Measurements from ENCODE around the gene PMEPA1. TPM values are rescaled to one million over a fixed set of nuclear protein-coding genes. Genes with fewer than 3 reads are reported as not detected.

PMEPA1 gene
- polyA plus RNA-seq, 2 of the 4 experiments (the other 2 are of a cell fraction) = 131 to 147 TPM

DNA sequence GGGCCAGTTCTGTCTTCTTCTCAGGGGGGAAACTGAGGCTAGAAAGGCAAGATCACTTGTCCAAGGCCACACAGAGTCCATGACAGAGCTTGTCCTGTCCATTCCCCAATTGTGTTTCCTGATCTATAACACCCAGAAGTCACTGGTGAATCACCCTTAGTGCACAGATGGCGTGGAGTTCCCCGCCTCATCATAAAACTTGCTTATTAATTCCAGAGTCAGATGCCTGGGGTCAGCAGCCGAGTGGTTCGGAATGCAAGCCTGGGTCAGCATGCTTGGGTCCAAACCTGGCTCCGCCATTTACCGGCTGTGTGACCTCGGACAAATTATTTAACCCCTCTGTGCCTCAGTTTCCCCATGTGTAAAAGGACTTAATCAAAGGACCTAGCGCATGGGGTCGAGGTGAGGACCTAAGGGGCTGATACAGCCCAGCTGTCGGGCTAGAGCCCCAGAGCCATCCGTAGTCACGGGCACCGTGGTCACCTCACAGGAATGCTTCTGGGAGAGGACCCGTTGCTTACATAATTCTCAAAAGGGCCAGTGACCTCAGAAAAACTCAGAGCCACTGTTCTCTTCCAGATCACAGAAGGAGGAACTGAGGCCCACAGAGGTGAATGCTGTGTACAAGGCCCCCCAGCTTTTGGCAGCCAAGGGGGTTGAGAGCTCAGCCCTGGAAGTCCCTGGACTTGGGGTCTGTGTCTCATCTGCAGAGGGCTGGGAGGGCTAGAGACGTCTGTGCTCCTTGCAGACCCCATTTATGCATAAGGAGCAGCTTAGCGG, 88.2 kb downstream of the PMEPA1 start:
- H3K27ac ChIP-seq = peak overlapping the region in 1 of 2 experiments; percentile 82; a peak in 2 of 6 replicates
- ATAC-seq = no peak
- H3K4me2 ChIP-seq = peak overlapping the region; percentile 64; the same call in 1 of the 3 replicates
- 73% methylated on average over 16 of the region's 16 CpGs for WGBS (ENCODE audit: missing lambda C conversion rate)
- no peak for DNase-seq (ENCODE audit: low read depth in 1 of 2, low spot score in 1 of 2)
- H3K9me3 ChIP-seq = peaks cover 5% of the 10 kb centered on the region; the same call in 2 of the 3 replicates
- H3K4me1 ChIP-seq = peaks cover 28% of the 10 kb centered on the region
- ChIA-PET CTCF (interaction anchor here (0.7 to 8.7 kb wide), 29 partner anchors 10 to 598 kb away, joined by 3 to 109 read pairs (median 6); no protein-coding TSS in a partner anchor), POLR2A (interaction anchor here (1.0 to 1.1 kb wide), 2 partner anchors 17 to 558 kb away, joined by 3 to 4 read pairs; no protein-coding TSS in a partner anchor)
- TF ChIP-seq, protein P1, sequence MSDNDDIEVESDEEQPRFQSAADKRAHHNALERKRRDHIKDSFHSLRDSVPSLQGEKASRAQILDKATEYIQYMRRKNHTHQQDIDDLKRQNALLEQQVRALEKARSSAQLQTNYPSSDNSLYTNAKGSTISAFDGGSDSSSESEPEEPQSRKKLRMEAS (IDR thresholded peaks at IDR 0.05) = no peak
- TF ChIP-seq POLR2A (IDR thresholded peaks at IDR 0.05; ENCODE audit: low read length) = no peak
- TF ChIP-seq CBX8 (IDR thresholded peaks at IDR 0.05) = no peak
- no peak for TF ChIP-seq TFCP2L1 (CRISPR knock-in tag; IDR thresholded peaks at IDR 0.05)
- TF ChIP-seq MYC (IDR thresholded peaks at IDR 0.05; ENCODE audit: borderline replicate concordance, low read length) = no peak
- no peak for TF ChIP-seq JUN (IDR thresholded peaks at IDR 0.05)
- TF ChIP-seq FOSL2 (IDR thresholded peaks at IDR 0.05) = no peak
- no peak for TF ChIP-seq FOSL2 (CRISPR knock-in tag; IDR thresholded peaks at IDR 0.05)
- TF ChIP-seq CHD4 (IDR thresholded peaks at IDR 0.05; ENCODE audit: borderline replicate concordance) = no peak
- TF ChIP-seq FOXS1 (CRISPR knock-in tag; IDR thresholded peaks at IDR 0.05) = no peak
- no peak for TF ChIP-seq MAFK (IDR thresholded peaks at IDR 0.05; ENCODE audit: partially characterized antibody)
- no peak for TF ChIP-seq RARB (CRISPR knock-in tag; IDR thresholded peaks at IDR 0.05)
- no peak for TF ChIP-seq HOXB5 (CRISPR knock-in tag; IDR thresholded peaks at IDR 0.05)
- TF ChIP-seq, protein P2, sequence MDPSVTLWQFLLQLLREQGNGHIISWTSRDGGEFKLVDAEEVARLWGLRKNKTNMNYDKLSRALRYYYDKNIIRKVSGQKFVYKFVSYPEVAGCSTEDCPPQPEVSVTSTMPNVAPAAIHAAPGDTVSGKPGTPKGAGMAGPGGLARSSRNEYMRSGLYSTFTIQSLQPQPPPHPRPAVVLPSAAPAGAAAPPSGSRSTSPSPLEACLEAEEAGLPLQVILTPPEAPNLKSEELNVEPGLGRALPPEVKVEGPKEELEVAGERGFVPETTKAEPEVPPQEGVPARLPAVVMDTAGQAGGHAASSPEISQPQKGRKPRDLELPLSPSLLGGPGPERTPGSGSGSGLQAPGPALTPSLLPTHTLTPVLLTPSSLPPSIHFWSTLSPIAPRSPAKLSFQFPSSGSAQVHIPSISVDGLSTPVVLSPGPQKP (IDR thresholded peaks at IDR 0.05; ENCODE audit: low read depth, low read length) = no peak
- TF ChIP-seq EP300 (IDR thresholded peaks at IDR 0.05) = no peak
- TF ChIP-seq, protein P3, sequence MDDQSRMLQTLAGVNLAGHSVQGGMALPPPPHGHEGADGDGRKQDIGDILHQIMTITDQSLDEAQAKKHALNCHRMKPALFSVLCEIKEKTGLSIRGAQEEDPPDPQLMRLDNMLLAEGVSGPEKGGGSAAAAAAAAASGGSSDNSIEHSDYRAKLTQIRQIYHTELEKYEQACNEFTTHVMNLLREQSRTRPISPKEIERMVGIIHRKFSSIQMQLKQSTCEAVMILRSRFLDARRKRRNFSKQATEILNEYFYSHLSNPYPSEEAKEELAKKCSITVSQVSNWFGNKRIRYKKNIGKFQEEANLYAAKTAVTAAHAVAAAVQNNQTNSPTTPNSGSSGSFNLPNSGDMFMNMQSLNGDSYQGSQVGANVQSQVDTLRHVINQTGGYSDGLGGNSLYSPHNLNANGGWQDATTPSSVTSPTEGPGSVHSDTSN (IDR thresholded peaks at IDR 0.05) = no peak
- no peak for TF ChIP-seq PHF8 (IDR thresholded peaks at IDR 0.05; ENCODE audit: borderline replicate concordance, low read depth)
- no peak overlapping the region for H3K4me3 ChIP-seq
- no peak for FAIRE-seq

DNA sequence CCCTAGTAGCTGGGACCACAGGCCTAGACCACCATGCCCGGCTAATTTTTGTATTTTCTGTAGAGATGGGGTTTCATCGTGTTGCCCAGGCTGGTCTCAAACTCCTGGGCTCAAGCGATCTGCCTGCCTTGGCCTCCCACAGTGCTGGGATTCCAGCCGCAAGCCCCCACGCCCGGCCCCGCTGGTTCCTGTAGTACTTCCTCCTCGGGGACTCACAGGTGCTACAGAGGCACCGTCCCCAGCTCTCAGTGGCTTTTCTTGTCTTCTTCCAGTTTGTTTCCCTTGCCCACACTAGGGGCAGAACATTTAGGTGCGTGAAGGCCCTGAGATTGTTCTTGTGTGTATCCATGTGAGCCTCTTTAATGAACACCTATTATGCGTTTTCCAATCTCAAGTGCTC, 88.8 kb downstream of the PMEPA1 start:
- FAIRE-seq (no peak), DNase-seq (ENCODE audit: low read depth in 1 of 2, low spot score in 1 of 2) (no peak), ATAC-seq (no peak)
- H3K4me3 ChIP-seq = no peak overlapping the region
- H3K27ac ChIP-seq = peak overlapping the region in 1 of 2 experiments; percentile 45; a peak in 1 of 6 replicates
- POLR2A ChIA-PET = no interaction called here
- peaks cover 5% of the 10 kb centered on the region; the same call in 2 of the 3 replicates for H3K9me3 ChIP-seq
- H3K4me2 ChIP-seq = no peak overlapping the region
- WGBS (ENCODE audit: missing lambda C conversion rate) = 88% methylated on average over 11 of the region's 11 CpGs
- CTCF ChIA-PET = interaction anchor here (0.7 to 8.7 kb wide), 11 partner anchors 9 to 1835 kb away, joined by 3 to 109 read pairs (median 8); no protein-coding TSS in a partner anchor
- peaks cover 28% of the 10 kb centered on the region for H3K4me1 ChIP-seq
- TF ChIP-seq ESRRA (IDR thresholded peaks at IDR 0.05; ENCODE audit: borderline replicate concordance, low read length) = no peak
- TF ChIP-seq POLR2AphosphoS2 (conservative IDR thresholded peaks at IDR 0.05; ENCODE audit: low read length) = no peak
- TF ChIP-seq GATA3 (IDR thresholded peaks at IDR 0.05; ENCODE audit: borderline replicate concordance) = no peak
- TF ChIP-seq TP53 (CRISPR knock-in tag; IDR thresholded peaks at IDR 0.05) = no peak
- no peak for TF ChIP-seq NPAS2 (CRISPR knock-in tag; IDR thresholded peaks at IDR 0.05; ENCODE audit: borderline replicate concordance)
- TF ChIP-seq, protein P3 (IDR thresholded peaks at IDR 0.05) = no peak
- TF ChIP-seq, protein P4, sequence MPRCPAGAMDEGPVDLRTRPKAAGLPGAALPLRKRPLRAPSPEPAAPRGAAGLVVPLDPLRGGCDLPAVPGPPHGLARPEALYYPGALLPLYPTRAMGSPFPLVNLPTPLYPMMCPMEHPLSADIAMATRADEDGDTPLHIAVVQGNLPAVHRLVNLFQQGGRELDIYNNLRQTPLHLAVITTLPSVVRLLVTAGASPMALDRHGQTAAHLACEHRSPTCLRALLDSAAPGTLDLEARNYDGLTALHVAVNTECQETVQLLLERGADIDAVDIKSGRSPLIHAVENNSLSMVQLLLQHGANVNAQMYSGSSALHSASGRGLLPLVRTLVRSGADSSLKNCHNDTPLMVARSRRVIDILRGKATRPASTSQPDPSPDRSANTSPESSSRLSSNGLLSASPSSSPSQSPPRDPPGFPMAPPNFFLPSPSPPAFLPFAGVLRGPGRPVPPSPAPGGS (IDR thresholded peaks at IDR 0.05) = no peak
- no peak for TF ChIP-seq RAD21 (conservative IDR thresholded peaks at IDR 0.05 in 1 of 2, IDR thresholded peaks at IDR 0.05 in 1 of 2)
- TF ChIP-seq, protein P5, sequence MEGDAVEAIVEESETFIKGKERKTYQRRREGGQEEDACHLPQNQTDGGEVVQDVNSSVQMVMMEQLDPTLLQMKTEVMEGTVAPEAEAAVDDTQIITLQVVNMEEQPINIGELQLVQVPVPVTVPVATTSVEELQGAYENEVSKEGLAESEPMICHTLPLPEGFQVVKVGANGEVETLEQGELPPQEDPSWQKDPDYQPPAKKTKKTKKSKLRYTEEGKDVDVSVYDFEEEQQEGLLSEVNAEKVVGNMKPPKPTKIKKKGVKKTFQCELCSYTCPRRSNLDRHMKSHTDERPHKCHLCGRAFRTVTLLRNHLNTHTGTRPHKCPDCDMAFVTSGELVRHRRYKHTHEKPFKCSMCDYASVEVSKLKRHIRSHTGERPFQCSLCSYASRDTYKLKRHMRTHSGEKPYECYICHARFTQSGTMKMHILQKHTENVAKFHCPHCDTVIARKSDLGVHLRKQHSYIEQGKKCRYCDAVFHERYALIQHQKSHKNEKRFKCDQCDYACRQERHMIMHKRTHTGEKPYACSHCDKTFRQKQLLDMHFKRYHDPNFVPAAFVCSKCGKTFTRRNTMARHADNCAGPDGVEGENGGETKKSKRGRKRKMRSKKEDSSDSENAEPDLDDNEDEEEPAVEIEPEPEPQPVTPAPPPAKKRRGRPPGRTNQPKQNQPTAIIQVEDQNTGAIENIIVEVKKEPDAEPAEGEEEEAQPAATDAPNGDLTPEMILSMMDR (IDR thresholded peaks at IDR 0.05) = no peak
- no peak for TF ChIP-seq PHF8 (IDR thresholded peaks at IDR 0.05; ENCODE audit: borderline replicate concordance, low read depth)
- no peak for TF ChIP-seq ZC3H11A (IDR thresholded peaks at IDR 0.05)
- TF ChIP-seq, protein P6, sequence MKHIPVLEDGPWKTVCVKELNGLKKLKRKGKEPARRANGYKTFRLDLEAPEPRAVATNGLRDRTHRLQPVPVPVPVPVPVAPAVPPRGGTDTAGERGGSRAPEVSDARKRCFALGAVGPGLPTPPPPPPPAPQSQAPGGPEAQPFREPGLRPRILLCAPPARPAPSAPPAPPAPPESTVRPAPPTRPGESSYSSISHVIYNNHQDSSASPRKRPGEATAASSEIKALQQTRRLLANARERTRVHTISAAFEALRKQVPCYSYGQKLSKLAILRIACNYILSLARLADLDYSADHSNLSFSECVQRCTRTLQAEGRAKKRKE (CRISPR knock-in tag; IDR thresholded peaks at IDR 0.05; ENCODE audit: low read depth) = no peak

Measured in A549 (cell line).